ENCODE measurements around the gene APLF. TPM values are rescaled to one million over a fixed set of nuclear protein-coding genes. Genes with fewer than 3 reads are reported as not detected.

The APLF gene
- polyA plus RNA-seq, 2 of the 4 experiments (the other 2 are of a cell fraction): 1.5 to 2.8 TPM

DNA sequence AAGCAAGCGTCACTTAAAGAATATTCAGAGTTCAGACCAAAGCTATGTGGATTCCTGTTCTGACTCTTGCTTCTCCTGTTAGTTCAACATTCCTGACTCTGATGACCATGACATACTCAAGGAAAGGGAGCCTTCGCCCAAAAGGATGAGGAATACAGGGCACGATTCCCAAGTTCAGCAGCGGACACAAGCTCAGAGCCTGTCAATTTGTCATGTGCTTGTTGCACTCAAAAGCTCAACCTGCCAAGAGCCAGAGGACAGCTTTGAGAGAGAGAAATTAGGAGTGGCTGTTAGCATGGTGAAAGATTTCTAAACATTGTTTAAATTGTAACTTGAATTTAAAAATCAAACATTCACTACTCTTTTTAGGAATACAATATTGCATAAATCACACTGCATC is 33.3 kb downstream of the APLF start:
- TF ChIP-seq EHMT2 (IDR thresholded peaks at IDR 0.05; ENCODE audit: low read depth) (no peak), ESRRA (IDR thresholded peaks at IDR 0.05; ENCODE audit: borderline replicate concordance, low read length) (no peak), CHD4 (IDR thresholded peaks at IDR 0.05; ENCODE audit: borderline replicate concordance) (no peak), KDM5A (IDR thresholded peaks at IDR 0.05) (no peak), FOSL2 (IDR thresholded peaks at IDR 0.05) (no peak), FOSL2 (CRISPR knock-in tag; IDR thresholded peaks at IDR 0.05) (no peak)
- TF ChIP-seq, protein P1, sequence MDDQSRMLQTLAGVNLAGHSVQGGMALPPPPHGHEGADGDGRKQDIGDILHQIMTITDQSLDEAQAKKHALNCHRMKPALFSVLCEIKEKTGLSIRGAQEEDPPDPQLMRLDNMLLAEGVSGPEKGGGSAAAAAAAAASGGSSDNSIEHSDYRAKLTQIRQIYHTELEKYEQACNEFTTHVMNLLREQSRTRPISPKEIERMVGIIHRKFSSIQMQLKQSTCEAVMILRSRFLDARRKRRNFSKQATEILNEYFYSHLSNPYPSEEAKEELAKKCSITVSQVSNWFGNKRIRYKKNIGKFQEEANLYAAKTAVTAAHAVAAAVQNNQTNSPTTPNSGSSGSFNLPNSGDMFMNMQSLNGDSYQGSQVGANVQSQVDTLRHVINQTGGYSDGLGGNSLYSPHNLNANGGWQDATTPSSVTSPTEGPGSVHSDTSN (IDR thresholded peaks at IDR 0.05): no peak
- WGBS (ENCODE audit: missing lambda C conversion rate): 86% methylated on average over 4 of the region's 4 CpGs
- CTCF ChIA-PET: interaction anchor here (0.6 to 1.4 kb wide), 2 partner anchors 13 to 336 kb away, joined by 3 to 7 read pairs; no protein-coding TSS in a partner anchor
- no peak for ATAC-seq
- H3K4me1 ChIP-seq: no peaks in the 10 kb centered on the region
- H3K27ac ChIP-seq: no peak overlapping the region
- H3K9me3 ChIP-seq: peaks cover 4% of the 10 kb centered on the region; the same call in 1 of the 3 replicates
- POLR2A ChIA-PET: no interaction called here
- no peak for DNase-seq (ENCODE audit: low read depth in 1 of 2, low spot score in 1 of 2)
- no peak overlapping the region for H3K4me3 ChIP-seq
- no peak overlapping the region for H3K4me2 ChIP-seq
- FAIRE-seq: no peak

DNA sequence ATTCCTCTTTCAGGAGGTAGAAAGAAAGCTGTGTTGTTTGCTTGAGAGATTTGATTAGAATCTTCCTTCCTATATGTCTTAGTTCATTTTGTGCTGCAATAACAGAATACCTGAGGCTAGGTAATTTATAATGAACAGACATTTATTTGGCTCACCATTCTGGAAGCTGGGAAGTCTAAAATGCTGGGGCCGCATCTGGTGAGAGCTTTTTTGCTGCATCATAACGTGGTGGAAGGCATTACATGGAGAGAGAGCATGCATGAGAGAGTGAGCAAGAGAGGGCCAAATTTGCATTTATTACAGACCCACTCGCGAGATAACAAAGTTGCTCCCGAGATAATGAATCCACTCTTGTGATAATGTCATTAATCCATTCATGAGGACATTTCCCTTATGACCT is 34.4 kb downstream of the APLF start:
- CTCF ChIA-PET: interaction anchor here (0.6 kb wide), 1 partner anchor 159 kb away, joined by 3 read pairs; no protein-coding TSS in a partner anchor

DNA sequence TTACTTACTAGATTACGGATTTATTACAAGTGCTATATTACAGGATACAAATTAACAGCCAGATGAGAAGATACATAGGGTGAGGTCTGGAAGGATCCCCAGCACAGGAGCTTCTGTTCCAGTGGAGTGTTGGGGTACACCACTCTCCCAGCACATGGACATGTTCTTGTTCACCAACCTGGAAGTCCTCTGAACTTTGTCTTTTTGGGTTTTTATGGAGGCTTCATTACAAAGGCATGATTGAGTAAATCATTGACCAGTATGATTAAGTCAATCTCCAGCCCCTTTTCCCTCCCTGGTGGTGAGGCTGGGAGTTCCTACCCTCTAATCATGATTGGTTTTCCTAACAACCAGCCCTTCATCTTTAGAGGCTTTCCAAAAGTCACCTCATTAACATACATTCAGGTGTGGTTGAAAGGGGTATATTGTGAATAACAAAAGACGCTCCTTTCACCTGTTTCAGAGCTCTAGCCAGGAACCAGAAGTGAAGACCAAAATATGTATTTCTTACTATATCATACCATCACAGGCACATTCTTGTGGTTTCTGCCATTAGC is 38.3 kb downstream of the APLF start:
- H3K9me3 ChIP-seq: no peaks in the 10 kb centered on the region
- no peak overlapping the region for H3K27ac ChIP-seq
- TF ChIP-seq HOXB13 (CRISPR knock-in tag; IDR thresholded peaks at IDR 0.05; ENCODE audit: low read depth) (no peak), SMC3 (IDR thresholded peaks at IDR 0.05) (no peak), ZSCAN20 (CRISPR knock-in tag; IDR thresholded peaks at IDR 0.05) (no peak), FOXS1 (CRISPR knock-in tag; IDR thresholded peaks at IDR 0.05) (no peak), JUN (IDR thresholded peaks at IDR 0.05) (no peak), FOSL2 (IDR thresholded peaks at IDR 0.05) (no peak), FOSL2 (CRISPR knock-in tag; IDR thresholded peaks at IDR 0.05) (no peak), MYC (IDR thresholded peaks at IDR 0.05; ENCODE audit: borderline replicate concordance, low read length) (no peak), GATA3 (IDR thresholded peaks at IDR 0.05; ENCODE audit: borderline replicate concordance) (no peak), RARB (CRISPR knock-in tag; IDR thresholded peaks at IDR 0.05) (no peak)
- DNase-seq (ENCODE audit: low read depth in 1 of 2, low spot score in 1 of 2): no peak
- no peaks in the 10 kb centered on the region for H3K4me1 ChIP-seq
- POLR2A ChIA-PET: no interaction called here
- no peak for ATAC-seq
- WGBS (ENCODE audit: missing lambda C conversion rate): 86% methylated on average over 2 of the region's 2 CpGs
- no peak overlapping the region for H3K4me3 ChIP-seq
- CTCF ChIA-PET: interaction anchor here (0.7 to 1.5 kb wide), 2 partner anchors 10 to 93 kb away, joined by 3 read pairs; no protein-coding TSS in a partner anchor
- FAIRE-seq: no peak
- no peak overlapping the region for H3K4me2 ChIP-seq

More for the DNA sequence above, 34.4 kb downstream of the APLF start:
- Histone ChIP-seq H3K9me3 (no peaks in the 10 kb centered on the region), H3K4me2 (no peak overlapping the region), H3K4me3 (no peak overlapping the region), H3K4me1 (no peaks in the 10 kb centered on the region), H3K27ac (no peak overlapping the region)
- 75% methylated on average over 5 of the region's 5 CpGs for WGBS (ENCODE audit: missing lambda C conversion rate)
- DNase-seq (ENCODE audit: low read depth in 1 of 2, low spot score in 1 of 2): no peak
- TF ChIP-seq PHF8 (IDR thresholded peaks at IDR 0.05; ENCODE audit: borderline replicate concordance, low read depth) (no peak), SMC3 (IDR thresholded peaks at IDR 0.05) (no peak), ESRRA (IDR thresholded peaks at IDR 0.05; ENCODE audit: borderline replicate concordance, low read length) (no peak), GATA3 (IDR thresholded peaks at IDR 0.05; ENCODE audit: borderline replicate concordance) (no peak), CEBPB (IDR thresholded peaks at IDR 0.05) (no peak), SREBF2 (IDR thresholded peaks at IDR 0.05) (no peak), CBX2 (IDR thresholded peaks at IDR 0.05; ENCODE audit: borderline replicate concordance, low read depth) (no peak), HOXA7 (CRISPR knock-in tag; IDR thresholded peaks at IDR 0.05) (no peak), ZFP36 (IDR thresholded peaks at IDR 0.05; ENCODE audit: borderline replicate concordance, partially characterized antibody) (no peak), FOSL2 (IDR thresholded peaks at IDR 0.05) (no peak), FOSL2 (CRISPR knock-in tag; IDR thresholded peaks at IDR 0.05) (no peak), ZNF302 (CRISPR knock-in tag; IDR thresholded peaks at IDR 0.05) (no peak), CBX8 (IDR thresholded peaks at IDR 0.05) (no peak), POLR2A (IDR thresholded peaks at IDR 0.05; ENCODE audit: low read length) (no peak)
- TF ChIP-seq, protein P2, sequence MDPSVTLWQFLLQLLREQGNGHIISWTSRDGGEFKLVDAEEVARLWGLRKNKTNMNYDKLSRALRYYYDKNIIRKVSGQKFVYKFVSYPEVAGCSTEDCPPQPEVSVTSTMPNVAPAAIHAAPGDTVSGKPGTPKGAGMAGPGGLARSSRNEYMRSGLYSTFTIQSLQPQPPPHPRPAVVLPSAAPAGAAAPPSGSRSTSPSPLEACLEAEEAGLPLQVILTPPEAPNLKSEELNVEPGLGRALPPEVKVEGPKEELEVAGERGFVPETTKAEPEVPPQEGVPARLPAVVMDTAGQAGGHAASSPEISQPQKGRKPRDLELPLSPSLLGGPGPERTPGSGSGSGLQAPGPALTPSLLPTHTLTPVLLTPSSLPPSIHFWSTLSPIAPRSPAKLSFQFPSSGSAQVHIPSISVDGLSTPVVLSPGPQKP (IDR thresholded peaks at IDR 0.05; ENCODE audit: low read depth, low read length): no peak
- TF ChIP-seq, protein P3, sequence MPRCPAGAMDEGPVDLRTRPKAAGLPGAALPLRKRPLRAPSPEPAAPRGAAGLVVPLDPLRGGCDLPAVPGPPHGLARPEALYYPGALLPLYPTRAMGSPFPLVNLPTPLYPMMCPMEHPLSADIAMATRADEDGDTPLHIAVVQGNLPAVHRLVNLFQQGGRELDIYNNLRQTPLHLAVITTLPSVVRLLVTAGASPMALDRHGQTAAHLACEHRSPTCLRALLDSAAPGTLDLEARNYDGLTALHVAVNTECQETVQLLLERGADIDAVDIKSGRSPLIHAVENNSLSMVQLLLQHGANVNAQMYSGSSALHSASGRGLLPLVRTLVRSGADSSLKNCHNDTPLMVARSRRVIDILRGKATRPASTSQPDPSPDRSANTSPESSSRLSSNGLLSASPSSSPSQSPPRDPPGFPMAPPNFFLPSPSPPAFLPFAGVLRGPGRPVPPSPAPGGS (IDR thresholded peaks at IDR 0.05): no peak
- TF ChIP-seq, protein P4, sequence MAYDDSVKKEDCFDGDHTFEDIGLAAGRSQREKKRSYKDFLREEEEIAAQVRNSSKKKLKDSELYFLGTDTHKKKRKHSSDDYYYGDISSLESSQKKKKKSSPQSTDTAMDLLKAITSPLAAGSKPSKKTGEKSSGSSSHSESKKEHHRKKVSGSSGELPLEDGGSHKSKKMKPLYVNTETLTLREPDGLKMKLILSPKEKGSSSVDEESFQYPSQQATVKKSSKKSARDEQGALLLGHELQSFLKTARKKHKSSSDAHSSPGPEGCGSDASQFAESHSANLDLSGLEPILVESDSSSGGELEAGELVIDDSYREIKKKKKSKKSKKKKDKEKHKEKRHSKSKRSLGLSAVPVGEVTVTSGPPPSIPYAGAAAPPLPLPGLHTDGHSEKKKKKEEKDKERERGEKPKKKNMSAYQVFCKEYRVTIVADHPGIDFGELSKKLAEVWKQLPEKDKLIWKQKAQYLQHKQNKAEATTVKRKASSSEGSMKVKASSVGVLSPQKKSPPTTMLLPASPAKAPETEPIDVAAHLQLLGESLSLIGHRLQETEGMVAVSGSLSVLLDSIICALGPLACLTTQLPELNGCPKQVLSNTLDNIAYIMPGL (CRISPR knock-in tag; IDR thresholded peaks at IDR 0.05; ENCODE audit: borderline replicate concordance): no peak
- no peak for ATAC-seq
- POLR2A ChIA-PET: no interaction called here
- no peak for FAIRE-seq

Measured in A549 (cell line).